ENCODE data around the gene ARID1B. TPM values are rescaled to one million over a fixed set of nuclear protein-coding genes. Genes with fewer than 3 reads are reported as not detected.

The ARID1B gene
- total and polyA plus RNA-seq, 9 of the 15 experiments (the other 6 are each of a cell fraction or from before 2014, with no cell fraction given), result 12.5 to 50.5 (median 25.8) TPM

DNA sequence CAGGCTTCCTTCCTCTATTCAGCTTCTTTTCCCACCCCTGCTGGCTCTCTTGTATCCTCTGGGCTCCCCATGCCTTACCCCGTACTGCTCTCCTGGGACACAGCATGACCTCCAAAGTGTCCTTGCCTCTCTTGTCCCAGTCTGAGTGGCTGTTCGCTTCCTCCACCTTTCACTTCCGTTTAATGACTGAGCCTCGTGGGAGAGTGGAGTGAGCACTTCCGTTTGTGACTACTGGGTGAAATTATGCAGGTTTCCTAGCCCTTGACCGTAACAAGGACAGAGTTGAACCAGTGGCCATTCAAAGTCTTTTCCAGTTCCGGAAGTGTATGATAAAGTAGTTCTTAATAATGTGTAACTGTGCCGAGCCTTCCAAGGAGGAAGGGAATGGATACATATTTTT, 109.2 kb downstream of the ARID1B start:
- in situ Hi-C loops (cut with MboI), result no loop called here
- Histone ChIP-seq H3K9me3 (replicated peaks; ENCODE audit: control insufficient read depth, insufficient read depth, low read depth, low read length) (no peaks in the 10 kb centered on the region), H3K9ac (ENCODE audit: insufficient read depth in 1 of 2, low read depth in 2 of 2, low read length in 2 of 2) (peak overlapping the region in 1 of 2 experiments; percentile 31; a peak in 1 of 4 replicates), H3K27me3 (ENCODE audit: control insufficient read depth in 2 of 2, insufficient read depth in 2 of 2, low read length in 2 of 2) (no peaks in the 10 kb centered on the region), H4K20me1 (replicated peaks; ENCODE audit: control insufficient read depth, insufficient read depth, low read length) (peaks cover 10% of the 10 kb centered on the region; the same call in 1 of the 2 replicates), H3K27ac (ENCODE audit: extremely low read depth, low read depth, low read length) (peak overlapping the region; percentile 51), H3K9me1 (ENCODE audit: control insufficient read depth, insufficient read depth, low read length) (no peaks in the 10 kb centered on the region), H3K79me2 (ENCODE audit: control insufficient read depth, insufficient read depth, low read length) (peaks cover 93% of the 10 kb centered on the region), H3K36me3 (ENCODE audit: control insufficient read depth, insufficient read depth, low read length) (no peaks in the 10 kb centered on the region), H2AFZ (ENCODE audit: low read depth, low read length) (peak overlapping the region; percentile 18), H3K4me3 (no peak overlapping the region), H3K4me1 (replicated peaks in 1 of 2; ENCODE audit: control insufficient read depth in 2 of 2, insufficient read depth in 2 of 2, low read length in 2 of 2) (peaks cover 3 to 24% of the 10 kb centered on the region in 2 experiments; a peak in 3 of 5 replicates), H3K4me2 (ENCODE audit: insufficient read depth, low read length) (peak overlapping the region; percentile 48)
- CTCF ChIA-PET (ENCODE audit: low intra/inter-chr PET ratio), result no interaction called here
- no TSS peak for BruUV-seq (replicated peaks)
- ATAC-seq (peak; percentile 73), DNase-seq (ENCODE audit: extremely low read depth in 1 of 4, low spot score in 3 of 4) (peak in 2 of 4 experiments; percentile 57 to 62), FAIRE-seq (peak; percentile 32)
- intact Hi-C loops (cut with micrococcal nuclease), result loop anchor here (10.0 kb wide), 1 partner anchor 202 kb away; no protein-coding TSS in a partner anchor
- POLR2A ChIA-PET, result interaction anchor here (1.4 kb wide), 1 partner anchor 8 kb away, joined by 5 read pairs; no protein-coding TSS in a partner anchor
- 28% methylated on average over 8 of the region's 8 CpGs for WGBS (ENCODE audit: insufficient coverage, low coverage, missing lambda C conversion rate)
- TF ChIP-seq NUFIP1 (IDR thresholded peaks at IDR 0.05; ENCODE audit: partially characterized antibody), result no peak
- TF ChIP-seq GABPA (tag; conservative IDR thresholded peaks at IDR 0.05; ENCODE audit: low read depth), result peak; percentile 83
- TF ChIP-seq, protein P1, sequence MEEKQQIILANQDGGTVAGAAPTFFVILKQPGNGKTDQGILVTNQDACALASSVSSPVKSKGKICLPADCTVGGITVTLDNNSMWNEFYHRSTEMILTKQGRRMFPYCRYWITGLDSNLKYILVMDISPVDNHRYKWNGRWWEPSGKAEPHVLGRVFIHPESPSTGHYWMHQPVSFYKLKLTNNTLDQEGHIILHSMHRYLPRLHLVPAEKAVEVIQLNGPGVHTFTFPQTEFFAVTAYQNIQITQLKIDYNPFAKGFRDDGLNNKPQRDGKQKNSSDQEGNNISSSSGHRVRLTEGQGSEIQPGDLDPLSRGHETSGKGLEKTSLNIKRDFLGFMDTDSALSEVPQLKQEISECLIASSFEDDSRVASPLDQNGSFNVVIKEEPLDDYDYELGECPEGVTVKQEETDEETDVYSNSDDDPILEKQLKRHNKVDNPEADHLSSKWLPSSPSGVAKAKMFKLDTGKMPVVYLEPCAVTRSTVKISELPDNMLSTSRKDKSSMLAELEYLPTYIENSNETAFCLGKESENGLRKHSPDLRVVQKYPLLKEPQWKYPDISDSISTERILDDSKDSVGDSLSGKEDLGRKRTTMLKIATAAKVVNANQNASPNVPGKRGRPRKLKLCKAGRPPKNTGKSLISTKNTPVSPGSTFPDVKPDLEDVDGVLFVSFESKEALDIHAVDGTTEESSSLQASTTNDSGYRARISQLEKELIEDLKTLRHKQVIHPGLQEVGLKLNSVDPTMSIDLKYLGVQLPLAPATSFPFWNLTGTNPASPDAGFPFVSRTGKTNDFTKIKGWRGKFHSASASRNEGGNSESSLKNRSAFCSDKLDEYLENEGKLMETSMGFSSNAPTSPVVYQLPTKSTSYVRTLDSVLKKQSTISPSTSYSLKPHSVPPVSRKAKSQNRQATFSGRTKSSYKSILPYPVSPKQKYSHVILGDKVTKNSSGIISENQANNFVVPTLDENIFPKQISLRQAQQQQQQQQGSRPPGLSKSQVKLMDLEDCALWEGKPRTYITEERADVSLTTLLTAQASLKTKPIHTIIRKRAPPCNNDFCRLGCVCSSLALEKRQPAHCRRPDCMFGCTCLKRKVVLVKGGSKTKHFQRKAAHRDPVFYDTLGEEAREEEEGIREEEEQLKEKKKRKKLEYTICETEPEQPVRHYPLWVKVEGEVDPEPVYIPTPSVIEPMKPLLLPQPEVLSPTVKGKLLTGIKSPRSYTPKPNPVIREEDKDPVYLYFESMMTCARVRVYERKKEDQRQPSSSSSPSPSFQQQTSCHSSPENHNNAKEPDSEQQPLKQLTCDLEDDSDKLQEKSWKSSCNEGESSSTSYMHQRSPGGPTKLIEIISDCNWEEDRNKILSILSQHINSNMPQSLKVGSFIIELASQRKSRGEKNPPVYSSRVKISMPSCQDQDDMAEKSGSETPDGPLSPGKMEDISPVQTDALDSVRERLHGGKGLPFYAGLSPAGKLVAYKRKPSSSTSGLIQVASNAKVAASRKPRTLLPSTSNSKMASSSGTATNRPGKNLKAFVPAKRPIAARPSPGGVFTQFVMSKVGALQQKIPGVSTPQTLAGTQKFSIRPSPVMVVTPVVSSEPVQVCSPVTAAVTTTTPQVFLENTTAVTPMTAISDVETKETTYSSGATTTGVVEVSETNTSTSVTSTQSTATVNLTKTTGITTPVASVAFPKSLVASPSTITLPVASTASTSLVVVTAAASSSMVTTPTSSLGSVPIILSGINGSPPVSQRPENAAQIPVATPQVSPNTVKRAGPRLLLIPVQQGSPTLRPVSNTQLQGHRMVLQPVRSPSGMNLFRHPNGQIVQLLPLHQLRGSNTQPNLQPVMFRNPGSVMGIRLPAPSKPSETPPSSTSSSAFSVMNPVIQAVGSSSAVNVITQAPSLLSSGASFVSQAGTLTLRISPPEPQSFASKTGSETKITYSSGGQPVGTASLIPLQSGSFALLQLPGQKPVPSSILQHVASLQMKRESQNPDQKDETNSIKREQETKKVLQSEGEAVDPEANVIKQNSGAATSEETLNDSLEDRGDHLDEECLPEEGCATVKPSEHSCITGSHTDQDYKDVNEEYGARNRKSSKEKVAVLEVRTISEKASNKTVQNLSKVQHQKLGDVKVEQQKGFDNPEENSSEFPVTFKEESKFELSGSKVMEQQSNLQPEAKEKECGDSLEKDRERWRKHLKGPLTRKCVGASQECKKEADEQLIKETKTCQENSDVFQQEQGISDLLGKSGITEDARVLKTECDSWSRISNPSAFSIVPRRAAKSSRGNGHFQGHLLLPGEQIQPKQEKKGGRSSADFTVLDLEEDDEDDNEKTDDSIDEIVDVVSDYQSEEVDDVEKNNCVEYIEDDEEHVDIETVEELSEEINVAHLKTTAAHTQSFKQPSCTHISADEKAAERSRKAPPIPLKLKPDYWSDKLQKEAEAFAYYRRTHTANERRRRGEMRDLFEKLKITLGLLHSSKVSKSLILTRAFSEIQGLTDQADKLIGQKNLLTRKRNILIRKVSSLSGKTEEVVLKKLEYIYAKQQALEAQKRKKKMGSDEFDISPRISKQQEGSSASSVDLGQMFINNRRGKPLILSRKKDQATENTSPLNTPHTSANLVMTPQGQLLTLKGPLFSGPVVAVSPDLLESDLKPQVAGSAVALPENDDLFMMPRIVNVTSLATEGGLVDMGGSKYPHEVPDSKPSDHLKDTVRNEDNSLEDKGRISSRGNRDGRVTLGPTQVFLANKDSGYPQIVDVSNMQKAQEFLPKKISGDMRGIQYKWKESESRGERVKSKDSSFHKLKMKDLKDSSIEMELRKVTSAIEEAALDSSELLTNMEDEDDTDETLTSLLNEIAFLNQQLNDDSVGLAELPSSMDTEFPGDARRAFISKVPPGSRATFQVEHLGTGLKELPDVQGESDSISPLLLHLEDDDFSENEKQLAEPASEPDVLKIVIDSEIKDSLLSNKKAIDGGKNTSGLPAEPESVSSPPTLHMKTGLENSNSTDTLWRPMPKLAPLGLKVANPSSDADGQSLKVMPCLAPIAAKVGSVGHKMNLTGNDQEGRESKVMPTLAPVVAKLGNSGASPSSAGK (IDR thresholded peaks at IDR 0.05), result peak; percentile 14; the same call in 1 of the 2 replicates
- no peak for TF ChIP-seq RBM39 (optimal IDR thresholded peaks at IDR 0.05; ENCODE audit: low read depth, low read length)
- TF ChIP-seq L3MBTL2 (IDR thresholded peaks at IDR 0.05), result peak; percentile 46
- TF ChIP-seq MYC (IDR thresholded peaks at IDR 0.05; ENCODE audit: low read depth, low read length), result peak; percentile 81
- no peak for TF ChIP-seq MYC (CRISPR knock-in tag; IDR thresholded peaks at IDR 0.05; ENCODE audit: borderline replicate concordance, low read depth)
- TF ChIP-seq ZNF121 (CRISPR knock-in tag; conservative IDR thresholded peaks at IDR 0.05), result no peak
